GM21381 (cell line): ENCODE data around the gene ZNF865.

Source experiments
- ATAC-seq: cut with Tn5 transposase; IDR thresholded peaks from one replicate; pipeline ENCODE4 v1.9.1; 2021; ENCODE audit warnings: mild to moderate bottlenecking, moderate library complexity; ENCODE audit not compliant: unreplicated experiment

Gene ZNF865

DNA sequence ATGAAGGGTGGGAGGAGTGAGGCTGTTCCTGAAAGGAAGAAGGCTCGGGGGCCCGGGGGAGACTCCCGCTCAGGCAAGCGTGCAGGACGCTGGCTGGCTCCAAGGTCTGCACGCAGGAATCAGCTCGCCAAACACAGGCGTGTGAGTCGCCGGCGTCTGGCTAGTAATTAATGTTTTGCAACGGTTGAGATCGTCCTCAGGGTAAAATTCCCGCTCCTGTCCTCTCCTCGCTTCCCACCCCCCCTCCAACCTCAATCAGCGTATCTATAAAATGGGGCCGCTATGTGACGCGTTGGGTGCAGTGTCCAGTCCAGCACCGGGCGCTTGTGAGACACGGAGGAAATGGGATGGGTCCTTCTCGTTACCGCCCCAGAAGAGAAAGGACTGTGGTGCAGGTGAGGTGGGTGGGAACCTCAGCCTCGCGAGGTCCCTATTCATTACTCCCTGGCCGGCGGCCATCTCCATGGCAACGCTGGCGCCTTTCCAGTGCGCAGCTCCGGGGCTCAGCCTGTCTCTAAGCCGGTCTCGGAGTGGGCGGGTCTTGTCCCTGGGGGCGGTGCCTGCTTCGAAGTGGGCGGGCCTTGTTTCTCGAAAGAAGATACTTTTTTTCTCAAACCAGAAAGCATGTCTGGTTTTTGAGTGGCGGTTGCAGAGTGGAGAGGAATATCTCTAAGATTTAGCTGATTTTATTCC is 18.3 kb upstream of the ZNF865 start:
- ATAC-seq, result peak; percentile 91

DNA sequence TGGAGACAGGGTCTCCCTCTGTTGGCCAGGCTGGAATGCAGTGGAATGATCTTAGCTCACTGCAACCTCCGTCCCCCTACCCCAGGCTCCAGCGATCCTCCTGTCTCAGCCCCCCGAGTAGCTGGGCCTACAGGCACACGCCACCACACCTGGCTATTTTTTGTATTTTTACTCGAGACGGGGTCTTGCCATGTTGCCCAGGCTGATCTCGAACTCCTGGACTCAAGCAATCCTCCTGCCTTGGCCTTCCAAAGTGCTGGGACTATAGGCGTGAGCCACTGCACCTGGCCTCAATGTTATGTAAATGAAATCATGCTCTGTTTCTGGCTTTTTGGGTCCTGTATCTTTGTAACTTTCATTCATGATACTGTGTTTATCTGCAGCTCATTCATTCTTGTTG is 16.7 kb upstream of the ZNF865 start:
- no peak for ATAC-seq

DNA sequence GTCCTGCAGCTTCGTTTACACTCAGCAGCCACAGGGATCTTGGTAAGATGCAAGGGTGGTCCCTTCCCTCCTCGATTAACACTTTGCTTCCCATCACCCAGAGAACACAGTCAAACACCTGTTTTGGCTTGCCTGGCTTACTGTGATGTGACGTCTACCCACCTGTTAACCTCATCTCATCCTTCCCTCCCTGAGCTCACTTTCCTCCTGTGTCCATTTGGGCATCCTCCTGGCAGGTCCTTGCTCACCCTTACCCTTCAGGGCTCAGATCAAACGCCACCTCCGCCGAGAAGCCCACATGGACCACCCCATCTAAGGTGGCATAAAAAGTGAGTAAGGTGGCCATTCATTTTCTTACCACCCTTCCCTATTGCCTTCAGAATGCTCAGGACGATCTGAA is 15.3 kb upstream of the ZNF865 start:
- ATAC-seq, result no peak

DNA sequence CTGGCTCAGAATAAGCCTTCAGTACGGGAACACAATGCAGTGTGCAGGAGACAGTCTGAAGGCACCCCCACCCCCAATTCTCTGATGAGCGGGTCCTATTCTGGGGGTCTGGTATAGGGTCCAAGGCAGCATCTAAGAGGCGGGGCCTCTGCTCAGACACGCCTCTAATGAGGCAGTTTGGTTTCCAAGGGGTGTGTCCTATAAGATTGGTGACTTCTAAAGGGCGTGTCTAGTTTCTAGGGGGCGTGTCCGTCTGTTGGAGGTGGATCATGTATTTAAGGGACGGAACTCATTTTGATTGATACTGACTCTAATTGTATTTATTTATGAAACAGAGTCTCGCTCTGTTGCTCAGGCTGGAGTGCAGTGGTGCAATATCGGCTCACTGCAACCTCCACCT is 14.8 kb upstream of the ZNF865 start:
- ATAC-seq, result no peak

DNA sequence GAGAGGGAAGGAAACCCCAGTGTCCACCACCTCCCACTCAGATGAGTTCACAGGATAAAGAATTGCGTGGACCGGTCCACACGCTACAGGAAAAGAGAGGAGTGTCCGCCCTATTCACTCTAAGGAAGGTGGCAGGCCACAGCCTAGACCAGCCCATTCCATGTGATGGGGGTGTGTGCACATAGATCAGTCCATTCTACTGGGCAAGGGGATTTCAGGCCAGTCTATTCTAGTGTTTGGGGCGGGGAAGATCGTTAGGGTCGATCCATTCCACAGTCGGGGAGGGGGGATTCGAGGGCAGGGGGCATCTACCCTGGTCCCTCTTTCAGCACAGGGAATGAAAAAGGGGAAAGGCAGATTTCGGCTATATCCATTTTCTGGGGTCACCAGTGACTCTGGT is 13.9 kb upstream of the ZNF865 start:
- no peak for ATAC-seq

DNA sequence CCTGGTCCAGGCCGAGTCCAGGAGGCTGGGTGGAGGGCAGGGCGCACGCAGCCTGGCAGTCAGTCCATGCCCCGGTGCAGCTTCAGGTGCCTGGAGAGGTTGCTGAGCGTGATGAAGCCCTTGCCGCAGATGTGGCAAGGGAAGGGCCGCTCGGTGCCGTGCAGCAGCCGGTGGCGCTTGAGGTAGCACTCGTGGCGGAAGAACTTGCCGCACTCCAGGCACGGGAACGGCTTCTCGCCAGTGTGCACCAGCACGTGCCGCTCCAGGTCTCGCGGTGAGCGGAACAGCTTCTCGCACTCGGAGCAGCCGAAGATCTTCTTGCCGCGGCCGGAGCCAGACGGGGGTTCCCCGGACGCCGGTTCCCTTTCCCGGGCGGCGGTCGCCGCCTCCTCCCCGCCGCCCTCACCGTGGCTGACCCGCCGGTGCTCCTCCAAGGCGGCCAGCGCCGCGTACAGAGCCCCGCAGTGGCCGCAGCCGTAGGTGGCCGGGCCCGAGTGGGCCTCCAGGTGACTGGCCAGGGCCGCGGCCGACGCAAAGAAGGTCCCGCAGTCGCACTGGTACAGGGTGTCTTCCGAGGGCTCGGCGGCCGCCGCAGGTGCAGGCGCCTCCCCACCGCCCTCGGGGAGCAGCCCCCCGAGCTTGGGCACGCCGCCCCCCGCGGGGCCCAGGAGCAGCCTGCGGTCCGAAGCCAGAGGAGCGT is 12.9 kb upstream of the ZNF865 start:
- ATAC-seq, result no peak

DNA sequence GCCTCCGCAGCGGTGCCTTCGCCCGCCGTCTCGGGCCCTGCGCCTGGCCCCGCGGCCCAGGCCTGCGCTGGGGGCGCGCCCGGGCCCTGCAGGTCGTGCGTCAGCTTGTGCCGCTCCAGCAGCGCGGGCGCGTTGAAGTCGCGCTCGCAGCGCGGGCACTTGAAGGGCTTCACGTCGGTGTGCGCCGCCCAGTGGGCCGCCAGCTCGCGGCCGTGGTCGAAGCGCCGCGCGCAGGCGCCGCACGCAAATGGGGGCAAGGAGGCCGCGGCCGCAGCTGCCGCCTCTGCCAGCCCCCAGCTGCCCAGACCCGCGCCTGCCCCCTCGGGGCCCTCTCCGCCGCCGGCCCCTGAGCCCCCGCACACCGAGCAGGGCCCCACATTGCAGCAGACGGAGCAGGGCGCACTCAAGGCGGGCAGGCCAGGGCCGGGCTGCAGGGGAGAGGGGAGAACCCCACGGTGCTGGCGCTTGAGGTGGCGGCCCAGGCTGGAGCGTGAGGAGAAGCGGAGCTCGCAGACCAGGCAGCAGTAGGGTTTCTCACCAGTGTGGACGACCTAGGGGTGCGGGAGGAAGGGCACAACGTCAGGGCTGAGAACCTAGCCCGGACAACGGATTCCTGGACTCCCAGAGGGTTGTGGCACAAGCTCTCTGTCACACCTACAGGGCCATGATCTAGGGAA is 12.2 kb upstream of the ZNF865 start:
- no peak for ATAC-seq

DNA sequence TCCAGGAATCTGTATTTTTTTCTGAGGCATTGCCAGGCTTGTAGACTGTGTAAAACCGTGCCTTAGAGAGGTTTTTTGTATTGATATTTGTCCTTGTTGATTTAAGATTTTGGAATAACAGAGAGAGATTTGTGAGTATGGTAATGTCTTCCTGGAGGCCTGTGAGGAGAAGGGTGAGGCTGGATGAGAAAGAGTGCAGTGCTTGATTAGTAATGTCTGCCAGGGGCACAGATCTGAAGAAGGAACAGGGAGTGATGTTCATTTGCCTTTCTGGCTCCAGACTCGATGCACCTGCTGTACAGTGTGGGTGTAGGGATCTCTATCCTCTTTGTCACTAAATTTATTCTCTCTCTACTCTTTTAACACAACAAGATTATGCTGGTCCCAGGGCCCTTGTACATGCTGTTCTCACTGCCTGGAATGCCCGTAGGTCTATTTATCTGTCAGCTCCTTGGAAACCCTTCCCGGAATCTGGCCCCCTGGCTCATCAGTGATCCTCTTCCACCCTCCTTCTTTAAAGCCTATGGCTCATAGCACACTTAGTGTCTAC is 10.4 kb upstream of the ZNF865 start:
- no peak for ATAC-seq

DNA sequence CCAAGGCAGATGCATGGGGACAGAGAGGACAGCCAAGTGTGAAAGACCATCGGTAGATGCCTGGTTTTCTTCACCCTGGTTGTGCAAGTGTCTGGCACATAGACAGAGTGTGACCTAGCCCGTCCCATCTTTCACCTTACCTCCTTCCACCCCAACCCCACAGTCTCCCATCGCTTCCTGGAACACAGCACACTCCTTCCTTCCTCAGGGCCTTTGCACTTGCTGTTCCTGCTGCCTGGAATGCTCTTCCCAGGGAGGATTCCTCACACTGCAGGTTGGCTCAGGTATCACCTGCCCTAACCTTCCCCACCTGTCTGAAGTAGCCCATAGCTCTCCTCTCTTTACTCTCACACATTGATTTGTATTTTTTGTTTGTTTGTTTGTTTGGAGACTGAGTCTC is 9.1 kb upstream of the ZNF865 start:
- ATAC-seq, result no peak

DNA sequence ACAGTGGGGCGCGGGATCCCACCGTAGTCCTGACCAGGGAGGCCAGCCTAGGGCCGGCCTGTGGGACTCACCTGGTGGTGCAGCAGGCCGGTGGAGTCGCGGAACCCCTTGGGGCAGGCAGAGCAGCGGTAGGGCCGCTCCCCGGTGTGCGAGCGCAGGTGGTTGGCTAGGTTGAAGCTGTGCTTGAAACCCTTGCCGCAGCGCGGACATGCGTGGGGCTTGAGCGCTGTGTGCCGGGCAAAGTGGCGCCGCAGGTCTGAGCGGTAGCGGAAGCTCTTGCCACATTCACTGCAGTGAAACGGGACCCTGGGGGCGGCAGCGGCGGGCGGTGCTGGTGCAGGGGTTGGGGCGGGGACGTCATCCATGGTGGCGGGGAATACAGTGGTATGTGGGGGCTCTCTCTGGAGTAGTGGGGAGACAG is 7.9 kb upstream of the ZNF865 start:
- no peak for ATAC-seq

DNA sequence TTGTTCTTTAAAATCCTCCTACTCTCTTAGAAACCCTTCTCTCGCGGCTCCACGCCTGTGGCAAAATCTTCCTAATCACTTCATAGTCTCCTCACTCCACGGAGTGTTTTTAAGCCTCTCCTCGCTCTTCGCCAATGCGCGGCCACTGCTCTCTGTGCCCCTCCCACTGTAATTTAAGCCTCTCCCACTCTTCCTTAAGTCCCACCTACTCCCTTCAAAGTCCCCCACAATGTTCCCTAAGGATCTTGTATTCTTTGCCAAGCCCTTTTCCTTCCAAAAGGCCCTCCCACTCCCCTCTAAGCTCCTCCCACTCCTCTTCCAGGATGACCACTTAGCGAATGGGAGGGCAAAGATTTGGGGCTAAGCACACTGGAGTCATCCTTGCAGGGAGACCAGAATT is 7.4 kb upstream of the ZNF865 start:
- ATAC-seq, result no peak

DNA sequence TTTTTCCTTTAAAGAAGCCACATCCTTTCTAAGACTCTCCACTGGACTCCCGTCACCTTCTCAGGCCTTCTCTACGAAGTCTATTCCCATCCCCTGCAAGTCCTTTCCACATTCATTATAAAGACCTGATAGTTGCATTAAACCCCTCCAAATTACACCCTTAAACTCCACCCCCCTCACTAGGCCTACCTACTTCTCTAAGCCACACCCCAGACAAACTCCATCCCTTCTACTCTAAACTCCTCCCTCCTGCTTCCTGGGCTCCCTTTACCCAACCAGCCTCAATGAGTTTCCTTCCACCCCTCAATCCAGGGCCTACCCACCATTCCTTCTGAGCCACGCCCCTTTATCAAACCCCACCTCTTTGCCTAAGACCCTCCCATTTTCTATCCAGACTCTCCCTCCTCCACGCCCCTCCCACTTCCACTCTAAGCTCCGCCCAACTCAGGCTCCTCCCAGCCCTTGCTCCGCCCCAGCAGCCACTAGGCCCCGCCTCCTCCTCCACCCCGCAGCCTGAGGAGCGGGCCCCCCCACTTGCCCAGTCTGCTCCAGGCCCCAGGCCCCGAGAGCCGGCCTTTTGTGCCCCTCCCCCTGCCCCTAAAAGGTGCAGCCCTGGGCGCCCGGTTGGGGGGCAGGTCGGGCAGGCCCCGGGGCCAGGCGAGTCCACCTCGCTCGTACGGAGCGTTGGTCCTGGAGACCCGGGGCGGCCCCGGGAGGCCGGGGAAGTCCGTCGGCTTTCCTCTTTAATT is 6.6 kb upstream of the ZNF865 start:
- peak; percentile 41 for ATAC-seq

DNA sequence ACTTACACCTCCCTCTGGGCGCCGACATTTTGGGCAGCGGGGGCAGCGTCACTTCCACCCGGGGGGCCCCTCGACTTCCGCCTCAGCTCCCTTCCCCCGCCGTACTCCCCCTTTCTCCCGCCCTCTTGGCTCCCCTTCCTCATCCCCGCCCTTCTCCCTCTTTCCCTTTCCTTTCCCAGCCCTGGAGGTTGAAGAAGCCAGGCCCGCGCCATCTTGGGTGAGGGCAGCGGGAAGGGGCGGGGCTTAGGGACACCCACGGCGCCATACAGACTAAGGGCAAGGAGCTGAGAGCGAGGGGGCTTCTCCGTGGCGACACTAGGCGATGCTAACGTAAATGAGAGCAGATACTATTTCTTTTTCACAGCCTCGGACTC is 6.0 kb upstream of the ZNF865 start, which contains the start of gene FIZ1:
TSS of gene FIZ1 (minus strand) at position 50 of the 374 bp plus-strand sequence. CDS start 1,652 bp downstream, outside the sequence.
- peak; percentile 52 for ATAC-seq

DNA sequence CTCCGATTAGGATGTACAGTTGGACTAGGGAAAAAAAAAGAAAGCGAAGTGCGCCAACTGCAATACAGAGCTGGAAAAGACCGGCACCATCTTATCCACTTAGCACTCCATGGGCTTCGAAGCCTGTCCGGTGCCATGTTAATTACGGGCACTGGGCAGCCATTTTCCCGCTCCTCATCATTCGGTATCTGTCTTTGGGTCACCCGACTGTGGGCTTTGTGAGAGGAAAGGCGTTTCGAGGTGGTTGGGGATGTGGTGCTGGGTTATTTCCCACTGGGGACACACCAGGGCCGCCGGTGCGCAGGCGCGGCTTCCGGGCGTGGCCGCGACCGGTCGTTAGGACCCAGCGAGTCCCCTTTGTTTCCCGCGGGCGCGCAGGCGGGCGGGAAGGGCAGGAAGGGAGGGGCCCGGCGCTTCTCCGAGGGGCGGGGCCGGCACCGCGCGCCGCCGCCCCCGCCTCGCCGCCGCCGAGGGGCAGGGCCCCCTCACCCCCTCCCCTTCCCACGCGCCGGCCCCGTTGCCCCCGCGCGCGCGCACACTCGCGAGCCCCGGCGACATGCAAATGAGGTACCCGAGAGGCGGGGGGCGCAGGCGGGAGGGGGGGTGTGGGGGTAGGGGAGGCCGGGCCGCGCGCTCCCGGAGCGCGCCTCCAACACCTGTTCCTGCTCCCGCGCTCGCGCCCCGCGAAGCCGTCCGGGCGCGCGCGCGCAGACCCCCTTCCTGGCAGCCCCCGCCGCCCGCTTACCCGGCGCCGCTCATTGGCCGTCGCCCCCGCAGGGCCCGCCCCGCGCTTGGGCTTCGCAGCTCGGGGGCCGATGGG is 5.4 kb upstream of the ZNF865 start, which contains the start of gene ZNF524:
TSS of gene ZNF524 (plus strand) at position 447 of the 820 bp plus-strand sequence. CDS start 1,825 bp downstream, outside the sequence.
- peak; percentile 40 for ATAC-seq

DNA sequence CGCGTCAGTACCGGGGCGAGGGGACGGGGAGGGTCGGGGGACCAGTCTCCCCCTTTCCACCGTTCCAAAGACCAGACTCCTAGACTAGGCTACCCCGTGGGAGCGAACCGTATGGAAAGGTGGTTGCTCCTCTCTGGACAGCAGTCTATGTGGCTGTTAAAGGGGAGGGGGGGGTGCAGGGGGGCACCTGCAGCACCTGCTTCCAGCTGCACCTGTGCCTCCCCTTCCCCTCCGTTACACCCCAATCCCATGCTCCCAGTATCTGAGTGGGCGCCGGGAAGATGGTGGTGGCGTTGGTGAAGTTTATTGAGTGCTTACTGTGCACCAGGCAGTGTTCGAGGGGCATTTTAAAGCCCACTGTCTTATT is 4.8 kb upstream of the ZNF865 start:
- ATAC-seq, result no peak

DNA sequence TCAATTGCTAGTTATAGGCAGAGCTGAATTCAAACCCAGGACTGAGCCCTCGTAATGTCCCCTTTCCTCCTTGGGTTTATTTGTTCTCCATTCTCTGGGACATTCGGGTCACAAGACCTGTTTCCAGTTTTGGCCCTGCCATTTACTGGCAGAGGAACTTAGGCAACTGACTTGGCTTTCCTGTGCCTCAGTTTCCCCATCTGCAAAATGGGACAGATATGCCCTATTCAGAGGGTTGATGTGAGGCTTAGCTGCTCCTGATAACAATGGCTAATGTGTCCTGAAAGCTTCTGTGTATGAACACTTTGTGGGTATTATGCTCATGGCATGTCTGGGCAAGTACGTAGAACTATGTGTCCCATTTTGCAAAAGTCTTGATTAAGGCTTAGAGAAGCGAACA is 4.4 kb upstream of the ZNF865 start:
- ATAC-seq, result no peak

DNA sequence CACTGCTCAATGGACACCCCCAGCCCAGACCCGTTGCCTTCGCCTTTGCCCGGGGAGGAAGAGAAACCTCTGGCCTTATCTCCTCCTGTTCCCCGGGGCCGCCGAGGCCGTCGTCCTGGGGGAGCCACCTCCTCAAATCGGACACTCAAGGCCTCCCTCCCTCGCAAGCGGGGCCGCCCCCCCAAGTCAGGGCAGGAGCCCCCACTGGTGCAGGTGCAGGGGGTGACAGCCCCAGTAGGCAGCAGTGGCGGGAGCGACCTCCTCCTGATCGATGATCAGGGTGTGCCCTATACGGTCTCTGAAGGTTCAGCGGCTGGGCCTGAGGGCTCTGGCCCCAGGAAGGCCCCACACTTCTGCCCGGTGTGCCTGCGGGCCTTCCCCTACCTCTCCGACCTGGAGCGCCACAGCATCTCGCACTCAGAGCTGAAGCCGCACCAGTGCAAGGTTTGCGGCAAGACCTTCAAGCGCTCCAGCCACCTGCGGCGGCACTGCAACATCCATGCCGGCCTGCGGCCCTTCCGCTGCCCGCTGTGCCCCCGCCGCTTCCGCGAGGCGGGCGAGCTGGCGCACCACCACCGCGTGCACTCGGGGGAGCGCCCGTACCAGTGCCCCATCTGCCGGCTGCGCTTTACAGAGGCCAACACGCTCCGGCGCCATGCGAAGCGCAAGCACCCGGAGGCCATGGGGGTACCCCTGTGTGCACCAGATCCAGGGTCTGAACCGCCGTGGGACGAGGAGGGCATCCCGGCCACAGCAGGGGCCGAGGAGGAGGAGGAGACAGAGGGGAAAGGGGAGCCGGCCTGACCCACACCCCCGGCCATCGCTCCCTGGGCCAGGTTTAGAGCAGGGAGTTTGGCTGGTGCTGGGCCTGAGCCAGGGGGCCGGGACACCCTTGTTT is 3.1 kb upstream of the ZNF865 start:
- no peak for ATAC-seq

DNA sequence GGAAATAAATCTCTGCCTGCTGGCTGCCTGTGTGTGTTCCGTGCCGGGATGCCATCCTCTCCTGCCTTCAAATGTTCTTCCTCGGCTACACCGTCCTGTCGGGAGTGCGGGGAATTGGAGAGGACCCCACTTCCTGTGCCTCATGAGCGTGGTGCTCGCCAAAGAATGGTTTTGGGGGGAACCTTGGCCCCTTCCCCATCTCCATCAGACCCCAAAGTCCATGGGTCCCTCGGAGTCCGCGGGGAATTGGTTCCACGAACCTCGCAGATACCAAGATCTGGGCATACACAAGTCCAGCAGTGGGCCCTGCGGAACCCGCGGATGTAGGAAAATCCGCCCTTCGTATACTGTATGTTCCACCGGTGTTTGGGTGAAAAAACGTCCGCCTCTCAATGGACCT is 2.3 kb upstream of the ZNF865 start:
- ATAC-seq, result no peak
